C4-2B (cell line): ENCODE results near the gene PIK3R3.

Experiments
- H3K27ac ChIP-seq: fragments of 450-650 bp; 2 replicates; pipeline ENCODE4 v1.5.1; 2017
- CTCF ChIP-seq: fragments of 450-650 bp; conservative IDR thresholded peaks from 2 replicates; pipeline ENCODE4 v1.5.1; 2017; ENCODE audit warnings: mild to moderate bottlenecking
- ZFX ChIP-seq: fragments of 450-650 bp; IDR thresholded peaks from 2 replicates; pipeline ENCODE4 v1.6.1; 2017

The PIK3R3 gene

GRCh38 chr1:46173361-46173856 lies 41.0 kb upstream of the PIK3R3 start:
- no peak for TF ChIP-seq ZFX
- no peak for TF ChIP-seq CTCF
- peak overlapping the region; percentile 88 for H3K27ac ChIP-seq

- H3K27ac ChIP-seq, result peak overlapping the region; percentile 88
- TF ChIP-seq CTCF, result no peak
- TF ChIP-seq ZFX, result no peak
These were observed 39.9 kb upstream of the PIK3R3 start for GRCh38 chr1:46172321-46172720.

GRCh38 chr1:46171871-46172270 lies 39.4 kb upstream of the PIK3R3 start:
- peak overlapping the region; percentile 88 for H3K27ac ChIP-seq
- TF ChIP-seq CTCF, result no peak
- no peak for TF ChIP-seq ZFX

GRCh38 chr1:46171351-46171750 lies 38.9 kb upstream of the PIK3R3 start:
- TF ChIP-seq ZFX (no peak), CTCF (no peak)
- H3K27ac ChIP-seq, result peak overlapping the region; percentile 88

- TF ChIP-seq ZFX, result no peak
- TF ChIP-seq CTCF, result no peak
- peak overlapping the region; percentile 88; the same call in 1 of the 2 replicates for H3K27ac ChIP-seq
These were observed 37.5 kb upstream of the PIK3R3 start for GRCh38 chr1:46169811-46170454.

- TF ChIP-seq ZFX (no peak), CTCF (no peak)
- no peak overlapping the region for H3K27ac ChIP-seq
These were observed 36.0 kb upstream of the PIK3R3 start for GRCh38 chr1:46168477-46168876.

- no peak overlapping the region for H3K27ac ChIP-seq
- TF ChIP-seq CTCF, result no peak
- TF ChIP-seq ZFX, result no peak
These were observed 34.4 kb upstream of the PIK3R3 start for GRCh38 chr1:46166521-46167462.
